Right lobe of liver (tissue), 4 donors: ENCODE results near the gene TNFRSF8.

Source experiments
- POLR2A ChIP-seq: fragments of 450-650 bp; IDR thresholded peaks from one replicate; pipeline ENCODE4 v1.6.1; 2017; ENCODE audit warnings: antibody characterized with exemption, mild to moderate bottlenecking
- TF ChIP-seq, protein P1 (sequence below), 4 donors: fragments of 200-600 bp in 3 of 4; fragments of 450-650 bp in 1 of 4; IDR thresholded peaks; one replicate each; pipeline versions ENCODE4 v1.5.1 to v1.8.0; 2016 to 2022; ENCODE audit warnings: antibody characterized with exemption in 4 of 4, mild to moderate bottlenecking in 2 of 4
- donor health status: DM: no; HTN: no; CAD: no.
- donor health status: DM: no; HTN: no; CAD: no.
- donor health status: DM: no; HTN: yes; CAD: no.

DNA sequence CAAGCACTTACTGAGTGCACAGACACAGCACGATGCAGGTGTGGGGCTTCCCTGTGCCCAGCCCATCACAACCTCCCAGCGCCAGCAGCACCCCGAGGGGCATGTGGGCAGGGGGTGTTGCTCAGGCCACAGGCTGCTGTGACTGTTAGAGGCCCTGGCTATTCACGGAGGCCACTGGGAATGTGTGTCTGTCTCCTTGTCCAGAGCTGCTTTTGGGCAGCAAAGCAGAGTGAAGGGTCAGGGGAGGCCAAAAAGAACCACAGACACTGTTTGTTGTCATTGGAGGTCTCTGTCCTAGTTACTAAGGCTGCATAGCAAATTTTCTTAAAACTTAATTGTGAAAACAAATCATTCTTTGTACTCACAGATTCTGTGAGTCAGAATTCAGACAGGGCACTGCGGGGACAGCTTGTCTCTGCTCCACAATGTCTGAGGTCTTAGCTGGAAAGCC lies 49.6 kb downstream of the TNFRSF8 start:
- TF ChIP-seq, protein P1, sequence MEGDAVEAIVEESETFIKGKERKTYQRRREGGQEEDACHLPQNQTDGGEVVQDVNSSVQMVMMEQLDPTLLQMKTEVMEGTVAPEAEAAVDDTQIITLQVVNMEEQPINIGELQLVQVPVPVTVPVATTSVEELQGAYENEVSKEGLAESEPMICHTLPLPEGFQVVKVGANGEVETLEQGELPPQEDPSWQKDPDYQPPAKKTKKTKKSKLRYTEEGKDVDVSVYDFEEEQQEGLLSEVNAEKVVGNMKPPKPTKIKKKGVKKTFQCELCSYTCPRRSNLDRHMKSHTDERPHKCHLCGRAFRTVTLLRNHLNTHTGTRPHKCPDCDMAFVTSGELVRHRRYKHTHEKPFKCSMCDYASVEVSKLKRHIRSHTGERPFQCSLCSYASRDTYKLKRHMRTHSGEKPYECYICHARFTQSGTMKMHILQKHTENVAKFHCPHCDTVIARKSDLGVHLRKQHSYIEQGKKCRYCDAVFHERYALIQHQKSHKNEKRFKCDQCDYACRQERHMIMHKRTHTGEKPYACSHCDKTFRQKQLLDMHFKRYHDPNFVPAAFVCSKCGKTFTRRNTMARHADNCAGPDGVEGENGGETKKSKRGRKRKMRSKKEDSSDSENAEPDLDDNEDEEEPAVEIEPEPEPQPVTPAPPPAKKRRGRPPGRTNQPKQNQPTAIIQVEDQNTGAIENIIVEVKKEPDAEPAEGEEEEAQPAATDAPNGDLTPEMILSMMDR (IDR thresholded peaks at IDR 0.05), result no peak
- TF ChIP-seq POLR2A, result no peak
